GM12872 (cell line): ENCODE data around the gene IL3RA.

ENCODE experiments used
- TF ChIP-seq, protein P1 (sequence below): IDR thresholded peaks from 3 replicates; pipeline ENCODE4 v1.5.1; 2011; ENCODE audit warnings: low read depth, mild to moderate bottlenecking, low read length, moderate library complexity; ENCODE audit not compliant: insufficient read depth

The IL3RA gene

GRCh38 chrX:1390621-1391369 is 54.2 kb downstream of the IL3RA start:
- TF ChIP-seq, protein P1, sequence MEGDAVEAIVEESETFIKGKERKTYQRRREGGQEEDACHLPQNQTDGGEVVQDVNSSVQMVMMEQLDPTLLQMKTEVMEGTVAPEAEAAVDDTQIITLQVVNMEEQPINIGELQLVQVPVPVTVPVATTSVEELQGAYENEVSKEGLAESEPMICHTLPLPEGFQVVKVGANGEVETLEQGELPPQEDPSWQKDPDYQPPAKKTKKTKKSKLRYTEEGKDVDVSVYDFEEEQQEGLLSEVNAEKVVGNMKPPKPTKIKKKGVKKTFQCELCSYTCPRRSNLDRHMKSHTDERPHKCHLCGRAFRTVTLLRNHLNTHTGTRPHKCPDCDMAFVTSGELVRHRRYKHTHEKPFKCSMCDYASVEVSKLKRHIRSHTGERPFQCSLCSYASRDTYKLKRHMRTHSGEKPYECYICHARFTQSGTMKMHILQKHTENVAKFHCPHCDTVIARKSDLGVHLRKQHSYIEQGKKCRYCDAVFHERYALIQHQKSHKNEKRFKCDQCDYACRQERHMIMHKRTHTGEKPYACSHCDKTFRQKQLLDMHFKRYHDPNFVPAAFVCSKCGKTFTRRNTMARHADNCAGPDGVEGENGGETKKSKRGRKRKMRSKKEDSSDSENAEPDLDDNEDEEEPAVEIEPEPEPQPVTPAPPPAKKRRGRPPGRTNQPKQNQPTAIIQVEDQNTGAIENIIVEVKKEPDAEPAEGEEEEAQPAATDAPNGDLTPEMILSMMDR: no peak

GRCh38 chrX:1391370-1391706 is 54.8 kb downstream of the IL3RA start:
- TF ChIP-seq, protein P1: no peak

GRCh38 chrX:1391707-1392375 is 55.3 kb downstream of the IL3RA start, which contains the start of gene SLC25A6:
Gene SLC25A6 (minus strand): TSS chrX:1392113. CDS start chrX:1392009, 104 bp downstream.
- TF ChIP-seq, protein P1: 0 out of 3 replicates have a peak, but pooled peaks have one; percentile 10

- TF ChIP-seq, protein P1: no peak
Measured at GRCh38 chrX:1392376-1393068, 55.9 kb downstream of the IL3RA start.

GRCh38 chrX:1393871-1394615 is 57.5 kb downstream of the IL3RA start:
- TF ChIP-seq, protein P1: no peak

DNA sequence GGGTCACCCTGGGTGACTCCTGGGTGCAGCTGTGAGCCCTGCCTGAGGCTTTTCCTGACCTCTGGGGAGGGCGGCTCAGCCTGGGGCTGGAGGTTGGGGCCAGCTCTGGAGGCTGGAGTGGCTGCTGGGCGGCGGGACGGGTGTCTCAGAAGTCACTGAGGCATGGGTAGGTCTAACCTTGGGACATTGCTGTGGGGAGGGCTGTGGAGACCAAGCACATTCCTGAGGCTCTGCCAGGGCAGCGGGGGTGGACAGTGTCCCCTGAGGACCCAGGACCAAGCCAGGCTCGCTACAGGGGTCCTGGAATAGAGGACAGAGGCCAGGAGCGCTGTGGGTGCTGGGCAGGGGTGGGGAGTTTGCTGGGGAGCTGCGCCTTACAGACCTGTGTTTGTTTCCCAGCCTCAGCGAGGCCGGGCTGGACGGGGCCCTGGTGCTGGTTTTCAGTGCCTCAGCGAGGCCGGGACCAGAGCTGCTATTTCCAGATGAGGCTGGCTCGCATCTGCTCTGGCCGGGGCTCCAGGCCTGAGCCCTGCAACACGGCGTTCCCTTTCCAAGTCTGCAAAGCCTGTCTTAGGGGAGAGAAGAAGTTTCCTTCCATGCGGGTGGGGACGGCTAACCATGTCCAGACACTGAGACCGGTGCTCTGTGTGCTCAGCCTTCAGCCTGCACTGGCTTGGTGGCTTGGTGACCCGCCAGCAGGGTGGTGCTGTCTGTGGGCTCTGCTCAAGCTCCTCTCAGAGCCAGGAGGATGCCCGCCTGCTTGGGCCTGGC is 58.3 kb downstream of the IL3RA start:
- TF ChIP-seq, protein P1: no peak
